ENCODE results near the gene BACH1.

DNA sequence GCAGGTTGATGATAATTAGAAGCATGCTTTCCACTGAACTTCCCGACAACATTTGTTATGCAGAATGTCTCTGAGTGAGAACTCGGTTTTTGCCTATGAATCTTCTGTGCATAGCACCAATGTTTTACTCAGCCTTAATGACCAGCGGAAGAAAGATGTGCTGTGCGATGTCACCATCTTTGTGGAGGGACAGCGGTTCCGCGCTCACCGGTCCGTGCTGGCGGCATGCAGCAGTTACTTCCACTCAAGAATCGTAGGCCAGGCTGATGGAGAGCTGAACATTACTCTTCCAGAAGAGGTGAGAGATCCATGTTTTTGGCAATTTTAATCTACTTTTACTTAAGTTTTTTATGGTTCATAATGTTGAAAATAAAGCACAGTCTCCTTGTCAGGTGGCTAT lies 22.5 kb downstream of the BACH1 start:
- no peak for TF ChIP-seq MAX (IDR thresholded peaks at IDR 0.05; ENCODE audit: low read depth, low read length)
- no peak for TF ChIP-seq RFX5 (IDR thresholded peaks at IDR 0.05; ENCODE audit: low read depth, low read length)

Measured in GM12878 (cell line).